Endothelial cell of umbilical vein (primary cell): ENCODE measurements around the gene RAB24. TPM values are rescaled to one million over a fixed set of nuclear protein-coding genes. Genes with fewer than 3 reads are reported as not detected.

Experiments used
- BruUV-seq: library from RNA; stranded (reverse); fragments of 400-500 nt; replicated peaks from 2 replicates; lab custom pipeline; 2021; lab: Mats Ljungman, UMichigan
- CTCF ChIA-PET: fragments of 300-600, 350-600 bp; sonication (Branson Sonifier 250); formaldehyde crosslinking; loops from one replicate; lab custom pipeline; 2021; ENCODE audit warnings: antibody characterized with exemption, inconsistent platforms; lab: Charles Lee
- POLR2A ChIA-PET: fragments of 300-600, 350-600 bp; sonication (Branson Sonifier 250); formaldehyde crosslinking; loops from one replicate; lab custom pipeline; 2021; ENCODE audit warnings: antibody characterized with exemption, inconsistent platforms; lab: Charles Lee
- DNase-seq: peaks from one replicate; pipeline ENCODE4 v3.0.0-alpha.2; 2011; ENCODE audit warnings: low read depth, low spot score
- FAIRE-seq: peaks from 2 replicates; lab custom pipeline; 2011; peaks lifted over from hg19 to GRCh38; lab: Jason Lieb, UNC
- H2AFZ ChIP-seq: 2 replicates; pipeline ENCODE4 v1.6.0; 2012; ENCODE audit warnings: low read depth, low read length, control low read depth, inconsistent platforms
- H3K27ac ChIP-seq: 2 replicates; pipeline ENCODE4 v1.5.1; 2011; ENCODE audit warnings: low read depth, mild to moderate bottlenecking, control low read depth, low read length, moderate library complexity; ENCODE audit not compliant: insufficient read depth
- H3K27me3 ChIP-seq, 2 experiments: 2 replicates each; pipeline versions ENCODE4 v1.6.0 to v1.6.1; 2011; ENCODE audit warnings: low read length in 2 of 2, mixed read lengths in 1 of 2; ENCODE audit not compliant: control insufficient read depth in 2 of 2, insufficient read depth in 2 of 2
- H3K36me3 ChIP-seq, 2 experiments: 2 replicates in 1 of 2; 3 replicates in 1 of 2; pipeline ENCODE4 v1.5.1; 2011; ENCODE audit warnings: low read length in 2 of 2, mild to moderate bottlenecking in 1 of 2, moderate library complexity in 1 of 2; ENCODE audit not compliant: control insufficient read depth in 2 of 2, insufficient read depth in 2 of 2; ENCODE audit errors: extremely low read depth in 1 of 2
- H3K4me1 ChIP-seq: 3 replicates; pipeline ENCODE4 v1.5.1; 2011; ENCODE audit warnings: mild to moderate bottlenecking, low read length; ENCODE audit not compliant: control insufficient read depth, insufficient read depth; ENCODE audit errors: extremely low read depth
- H3K4me2 ChIP-seq: 2 replicates; pipeline ENCODE4 v1.6.1; 2011; ENCODE audit warnings: low read length, control low read depth, mixed read lengths; ENCODE audit not compliant: insufficient read depth
- H3K4me3 ChIP-seq, 3 experiments: fragments of 200-600 bp in 1 of 3; sonication (generic), shearing (Covaris generic) in 1 of 3; replicated peaks in 1 of 3; 2 replicates each; pipeline ENCODE4 v1.5.1; 2011 to 2016; ENCODE audit warnings: control low read depth in 3 of 3, low read length in 3 of 3, mild to moderate bottlenecking in 2 of 3, inconsistent platforms in 1 of 3, low read depth in 1 of 3, moderate library complexity in 1 of 3; ENCODE audit not compliant: insufficient read depth in 1 of 3
- H3K79me2 ChIP-seq: 2 replicates; pipeline ENCODE4 v1.6.0; 2012; ENCODE audit warnings: low read length, inconsistent platforms; ENCODE audit not compliant: control insufficient read depth, insufficient read depth
- H3K9ac ChIP-seq: replicated peaks from 2 replicates; pipeline ENCODE3; 2011; ENCODE audit warnings: low read length, control low read depth; ENCODE audit not compliant: insufficient read depth; ENCODE audit errors: extremely low read depth
- H3K9me1 ChIP-seq: replicated peaks from 3 replicates; pipeline ENCODE4 v1.6.0; 2011; ENCODE audit warnings: mild to moderate bottlenecking, low read length; ENCODE audit not compliant: control insufficient read depth, insufficient read depth; ENCODE audit errors: extremely low read depth
- H3K9me3 ChIP-seq: replicated peaks from 2 replicates; pipeline ENCODE4 v1.5.1; 2012; ENCODE audit warnings: low read length, inconsistent platforms; ENCODE audit not compliant: control insufficient read depth, insufficient read depth
- H4K20me1 ChIP-seq: replicated peaks from 2 replicates; pipeline ENCODE3; 2011; ENCODE audit warnings: mild to moderate bottlenecking, low read length; ENCODE audit not compliant: control insufficient read depth, insufficient read depth; ENCODE audit errors: extremely low read depth
- EZH2 ChIP-seq: IDR thresholded peaks from 2 replicates; pipeline ENCODE4 v1.6.1; 2012; ENCODE audit warnings: borderline replicate concordance, low read depth, mild to moderate bottlenecking, moderate library complexity, low read length, inconsistent platforms; ENCODE audit not compliant: severe bottlenecking
- FOS ChIP-seq: IDR thresholded peaks from 2 replicates; pipeline ENCODE4 v1.6.1; 2011; ENCODE audit warnings: mild to moderate bottlenecking, low read length, moderate library complexity, borderline replicate concordance; ENCODE audit not compliant: insufficient read depth
- JUN ChIP-seq: IDR thresholded peaks from 2 replicates; pipeline ENCODE4 v1.6.1; 2011; ENCODE audit warnings: borderline replicate concordance, low read depth; ENCODE audit not compliant: insufficient read length, insufficient read depth
- MYC ChIP-seq: IDR thresholded peaks from one replicate; pipeline ENCODE4 v1.6.1; 2011; ENCODE audit warnings: mild to moderate bottlenecking, low read depth, low read length
- POLR2AphosphoS5 ChIP-seq: IDR thresholded peaks from 2 replicates; pipeline ENCODE4 v1.6.1; 2012; ENCODE audit warnings: low read depth, mild to moderate bottlenecking, control low read depth, low read length, moderate library complexity; ENCODE audit not compliant: insufficient read depth
- dilution Hi-C: fragments of 300-500 bp; cut with MboI; formaldehyde crosslinking; loops from one replicate; pipeline ENCODE4 v1.15.0; 2019; ENCODE audit warnings: low sequenced_read_pairs; ENCODE audit not compliant: extremely low pct_ligation_motif_present
- intact Hi-C: fragments of 100-400 bp; cut with micrococcal nuclease; formaldehyde crosslinking; loops from one replicate; pipeline ENCODE4 v1.10.0; 2022
- polyA plus RNA-seq, 4 experiments: library from polyadenylated mRNA; depleted of rRNA in 3 of 4; stranded (reverse) in 3 of 4; unstranded in 1 of 4; fragments of >200 nt; gene quantifications; 2 replicates each; pipeline versions ENCODE4 v1.2.1 to v1.2.3, GENCODE V29; 2011 to 2012; ENCODE audit warnings: missing spikeins in 1 of 4
- total RNA-seq: library from RNA; stranded (reverse); gene quantifications from 2 replicates; pipeline ENCODE4 v1.2.3, GENCODE V29; 2021
- TF ChIP-seq, protein P1 (sequence below), 2 donors: IDR thresholded peaks; 1 replicate in 1 of 2; 2 replicates in 1 of 2; pipeline ENCODE4 v1.5.1; 2011; ENCODE audit warnings: low read length in 2 of 2, mild to moderate bottlenecking in 2 of 2, moderate library complexity in 2 of 2, control low read depth in 1 of 2, inconsistent platforms in 1 of 2, low read depth in 1 of 2; ENCODE audit not compliant: insufficient read depth in 1 of 2; ENCODE audit errors: extremely low read depth in 1 of 2

The RAB24 gene
- total and polyA plus RNA-seq, 2 donors (not counting 3 experiments of a cell fraction or from before 2014, with no cell fraction given) = 20.7 to 44.0 TPM

DNA sequence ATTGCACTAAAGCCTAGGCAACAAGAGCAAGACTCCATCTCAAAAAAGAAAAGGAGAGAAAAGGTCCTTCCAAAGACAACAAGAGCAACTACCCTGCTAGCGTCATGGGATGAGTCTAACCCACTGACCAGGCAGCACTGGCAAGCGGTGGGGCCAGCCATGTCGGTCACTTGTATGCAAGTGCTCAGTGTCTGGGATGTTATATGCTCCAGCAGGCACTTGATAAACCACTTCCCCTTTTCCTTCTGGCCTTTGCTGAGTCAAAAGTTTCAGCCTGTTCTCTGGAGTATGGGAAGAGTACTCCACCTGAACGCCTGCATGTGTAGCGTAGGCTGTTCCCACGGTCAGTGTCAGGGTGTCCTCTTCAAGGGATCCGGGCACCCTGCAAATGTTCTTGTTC is 17.4 kb upstream of the RAB24 start:
- Histone ChIP-seq H3K27me3 (no peaks in the 10 kb centered on the region), H3K9me1 (no peaks in the 10 kb centered on the region), H3K4me3 (no peak overlapping the region), H3K4me1 (peaks cover 2% of the 10 kb centered on the region), H3K36me3 (peaks cover 0 to 8% of the 10 kb centered on the region in 2 experiments), H3K9me3 (no peaks in the 10 kb centered on the region), H3K27ac (no peak overlapping the region), H2AFZ (no peak overlapping the region), H4K20me1 (no peaks in the 10 kb centered on the region), H3K9ac (no peak overlapping the region), H3K4me2 (no peak overlapping the region), H3K79me2 (no peaks in the 10 kb centered on the region)
- CTCF ChIA-PET = interaction anchor here (0.7 to 2.8 kb wide), 2 partner anchors 11 to 63 kb away, joined by 3 to 21 read pairs; partner anchors contain the start of gene SLC34A1
- no TSS peak for BruUV-seq
- dilution Hi-C loops (loop anchor here (5.0 kb wide), 1 partner anchor 41 kb away; no protein-coding TSS in a partner anchor), intact Hi-C loops (no loop called here)
- FAIRE-seq = no peak
- TF ChIP-seq JUN (no peak), FOS (no peak), POLR2AphosphoS5 (no peak), MYC (no peak), EZH2 (no peak)
- TF ChIP-seq, protein P1, sequence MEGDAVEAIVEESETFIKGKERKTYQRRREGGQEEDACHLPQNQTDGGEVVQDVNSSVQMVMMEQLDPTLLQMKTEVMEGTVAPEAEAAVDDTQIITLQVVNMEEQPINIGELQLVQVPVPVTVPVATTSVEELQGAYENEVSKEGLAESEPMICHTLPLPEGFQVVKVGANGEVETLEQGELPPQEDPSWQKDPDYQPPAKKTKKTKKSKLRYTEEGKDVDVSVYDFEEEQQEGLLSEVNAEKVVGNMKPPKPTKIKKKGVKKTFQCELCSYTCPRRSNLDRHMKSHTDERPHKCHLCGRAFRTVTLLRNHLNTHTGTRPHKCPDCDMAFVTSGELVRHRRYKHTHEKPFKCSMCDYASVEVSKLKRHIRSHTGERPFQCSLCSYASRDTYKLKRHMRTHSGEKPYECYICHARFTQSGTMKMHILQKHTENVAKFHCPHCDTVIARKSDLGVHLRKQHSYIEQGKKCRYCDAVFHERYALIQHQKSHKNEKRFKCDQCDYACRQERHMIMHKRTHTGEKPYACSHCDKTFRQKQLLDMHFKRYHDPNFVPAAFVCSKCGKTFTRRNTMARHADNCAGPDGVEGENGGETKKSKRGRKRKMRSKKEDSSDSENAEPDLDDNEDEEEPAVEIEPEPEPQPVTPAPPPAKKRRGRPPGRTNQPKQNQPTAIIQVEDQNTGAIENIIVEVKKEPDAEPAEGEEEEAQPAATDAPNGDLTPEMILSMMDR (IDR thresholded peaks at IDR 0.05; ENCODE audit: extremely low read depth in 1 of 2, insufficient read depth in 1 of 2, low read depth in 1 of 2, low read length in 2 of 2) = no peak
- POLR2A ChIA-PET = no interaction called here
- no peak for DNase-seq
